T-helper 9 cell (primary cell): Measurements from ENCODE around the gene GREB1.
"Not testable (repeated sequence)": the region's sequence is repeated elsewhere in the genome, so short reads cannot be mapped to it uniquely, and the experiment has no call there.

ENCODE experiments used
- DNase-seq: peaks from one replicate; pipeline ENCODE4 v3.0.0-alpha.2; 2020

The GREB1 gene

GRCh38 chr2:11646530-11646929 is 112.7 kb downstream of the GREB1 start:
- no peak for DNase-seq

DNA sequence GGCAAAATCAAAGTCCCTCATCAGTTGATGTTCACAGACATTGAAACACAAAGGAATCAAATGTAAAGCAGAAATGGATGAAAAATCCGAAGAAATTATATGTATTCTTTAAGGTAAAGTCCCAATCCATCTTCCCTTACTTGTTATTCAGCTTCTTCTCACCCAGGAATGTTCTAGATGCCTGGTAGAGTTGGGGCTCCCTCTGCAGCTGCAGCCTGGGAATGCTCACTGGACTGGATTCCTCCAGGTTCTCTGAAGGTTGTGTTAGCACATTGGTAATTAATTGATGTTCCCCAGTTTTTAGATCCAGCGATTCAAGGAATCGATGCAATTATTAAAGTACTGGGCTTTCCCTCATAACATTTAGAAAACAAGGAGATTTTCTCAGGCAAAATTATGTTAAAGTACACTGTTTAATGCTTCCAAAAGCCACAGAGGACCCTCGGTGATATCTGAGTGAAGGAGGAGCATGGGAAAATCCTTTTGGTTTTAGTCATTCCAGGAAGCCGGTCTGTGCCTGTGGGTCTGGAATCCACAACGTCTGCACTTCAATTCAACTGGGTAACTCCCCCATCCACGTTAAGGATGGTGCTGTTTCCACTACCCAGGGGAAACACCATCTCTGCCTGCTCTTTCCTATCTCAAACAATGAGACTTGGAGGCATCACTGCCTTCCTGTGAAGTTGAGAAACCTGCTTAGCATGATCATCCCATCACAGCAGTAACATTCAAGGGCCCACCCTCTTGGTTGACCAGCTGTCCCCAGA is 114.2 kb downstream of the GREB1 start:
- DNase-seq: no peak

- DNase-seq: no peak
Measured at GRCh38 chr2:11649093-11649492, 115.2 kb downstream of the GREB1 start.

DNA sequence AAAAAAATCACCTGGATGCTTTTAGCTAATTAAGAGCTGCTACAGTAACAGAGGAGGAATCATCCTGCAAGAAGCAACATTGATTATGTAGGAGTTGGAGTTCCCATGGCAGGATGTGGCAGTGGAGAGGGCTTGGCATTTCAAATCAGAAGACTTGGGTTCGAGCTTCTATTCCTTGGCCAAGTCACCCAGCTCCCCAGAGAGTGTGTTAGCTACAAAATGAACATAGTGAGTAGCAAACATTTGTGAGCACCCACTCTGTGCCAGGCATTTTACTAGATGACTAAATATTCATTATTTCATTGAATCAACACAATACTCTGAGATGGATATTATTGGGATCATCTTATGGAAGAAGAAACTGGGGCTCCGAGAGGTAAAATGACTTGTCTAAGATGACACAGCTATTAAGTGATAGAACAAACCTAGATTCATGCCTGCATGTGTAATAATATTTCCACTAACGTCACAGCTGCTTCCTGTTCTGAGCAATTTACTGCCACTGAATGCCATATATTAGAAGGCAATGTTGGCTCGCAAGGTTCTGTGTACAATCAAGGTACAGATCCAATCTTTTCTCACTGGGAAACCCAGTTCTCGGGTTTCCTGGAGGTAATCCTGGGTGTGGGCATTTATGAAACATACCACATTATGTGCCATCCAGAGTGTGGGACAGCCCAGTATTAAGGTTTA is 118.2 kb downstream of the GREB1 start:
- DNase-seq: no peak

DNA sequence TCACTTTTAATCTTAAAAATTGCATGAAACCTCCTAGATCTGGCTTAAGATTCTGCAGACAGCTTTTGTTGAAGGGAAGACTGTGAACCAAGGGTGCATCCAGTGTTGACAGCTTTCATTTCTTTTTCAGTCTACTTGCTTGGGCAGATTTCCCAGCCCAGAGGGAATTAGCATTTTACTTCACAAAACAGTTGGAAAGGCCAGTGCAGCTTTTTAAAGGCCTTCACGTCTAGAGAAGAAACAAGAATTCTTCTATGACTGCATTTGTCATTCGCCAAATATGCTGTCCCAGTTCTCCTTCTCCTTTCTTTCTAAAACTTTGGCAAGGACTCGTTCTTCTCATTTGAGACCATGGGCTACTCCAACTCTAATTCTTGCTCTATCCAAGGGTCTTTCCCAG is 118.7 kb downstream of the GREB1 start:
- DNase-seq: no peak

DNA sequence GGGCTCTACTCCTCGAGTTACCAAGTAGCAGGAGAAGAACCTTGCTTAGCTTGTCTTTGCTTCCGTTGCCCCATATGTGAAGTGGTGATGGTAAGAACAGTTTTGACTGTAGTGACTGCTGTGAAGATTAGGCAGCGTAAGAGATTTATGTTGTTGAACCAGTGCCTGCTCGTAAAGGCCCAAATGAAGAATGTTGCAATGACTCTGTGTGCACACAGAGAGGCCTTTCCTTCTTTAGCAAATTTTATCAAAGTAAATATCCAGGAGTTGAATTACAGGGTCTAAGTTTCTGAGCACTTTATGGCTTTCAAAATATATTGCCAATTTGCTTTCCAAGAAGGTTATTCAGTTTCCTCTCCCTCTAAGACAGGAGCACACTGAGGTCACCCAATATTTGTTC is 121.7 kb downstream of the GREB1 start:
- DNase-seq: no peak

DNA sequence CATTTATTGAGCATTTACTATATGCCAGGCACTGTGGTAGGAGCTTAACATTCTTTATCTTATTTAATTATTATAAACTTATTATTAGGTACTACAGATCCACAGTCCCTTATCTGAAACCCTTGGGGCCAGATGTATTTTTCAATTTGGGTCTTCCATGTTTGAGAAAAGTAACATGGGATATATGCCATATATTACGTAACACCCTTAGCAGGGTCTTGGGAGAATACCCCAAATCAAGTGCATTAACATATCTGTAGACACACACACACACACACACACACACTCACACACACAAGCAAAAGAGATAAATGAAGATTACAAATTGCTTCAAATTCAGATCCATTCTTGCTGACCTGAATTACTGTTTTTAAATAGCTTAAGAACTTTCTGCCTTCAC is 122.4 kb downstream of the GREB1 start:
- no peak for DNase-seq

GRCh38 chr2:11656671-11657101 is 122.8 kb downstream of the GREB1 start:
- DNase-seq: no peak

DNA sequence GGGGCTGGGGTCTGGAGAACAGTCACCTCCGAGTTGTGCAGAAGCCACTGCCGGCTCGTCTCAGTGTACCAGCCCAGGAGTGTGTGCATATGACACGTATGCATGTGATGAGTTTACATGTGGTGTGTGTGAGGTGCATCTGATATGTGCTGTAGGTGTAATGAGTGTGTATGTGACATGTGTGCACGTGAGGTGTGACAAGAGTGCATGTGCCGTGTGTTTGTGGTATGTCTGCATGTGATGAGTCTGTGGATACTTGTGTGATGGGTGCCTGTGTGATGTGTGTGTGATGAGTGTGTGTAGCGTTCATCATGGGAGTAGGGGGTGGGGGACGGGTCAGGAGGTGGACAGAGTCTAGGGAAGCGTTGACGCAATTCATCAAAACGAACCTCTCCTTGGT is 123.3 kb downstream of the GREB1 start:
- DNase-seq: no peak

GRCh38 chr2:11657646-11658045 is 123.8 kb downstream of the GREB1 start:
- no peak for DNase-seq

DNA sequence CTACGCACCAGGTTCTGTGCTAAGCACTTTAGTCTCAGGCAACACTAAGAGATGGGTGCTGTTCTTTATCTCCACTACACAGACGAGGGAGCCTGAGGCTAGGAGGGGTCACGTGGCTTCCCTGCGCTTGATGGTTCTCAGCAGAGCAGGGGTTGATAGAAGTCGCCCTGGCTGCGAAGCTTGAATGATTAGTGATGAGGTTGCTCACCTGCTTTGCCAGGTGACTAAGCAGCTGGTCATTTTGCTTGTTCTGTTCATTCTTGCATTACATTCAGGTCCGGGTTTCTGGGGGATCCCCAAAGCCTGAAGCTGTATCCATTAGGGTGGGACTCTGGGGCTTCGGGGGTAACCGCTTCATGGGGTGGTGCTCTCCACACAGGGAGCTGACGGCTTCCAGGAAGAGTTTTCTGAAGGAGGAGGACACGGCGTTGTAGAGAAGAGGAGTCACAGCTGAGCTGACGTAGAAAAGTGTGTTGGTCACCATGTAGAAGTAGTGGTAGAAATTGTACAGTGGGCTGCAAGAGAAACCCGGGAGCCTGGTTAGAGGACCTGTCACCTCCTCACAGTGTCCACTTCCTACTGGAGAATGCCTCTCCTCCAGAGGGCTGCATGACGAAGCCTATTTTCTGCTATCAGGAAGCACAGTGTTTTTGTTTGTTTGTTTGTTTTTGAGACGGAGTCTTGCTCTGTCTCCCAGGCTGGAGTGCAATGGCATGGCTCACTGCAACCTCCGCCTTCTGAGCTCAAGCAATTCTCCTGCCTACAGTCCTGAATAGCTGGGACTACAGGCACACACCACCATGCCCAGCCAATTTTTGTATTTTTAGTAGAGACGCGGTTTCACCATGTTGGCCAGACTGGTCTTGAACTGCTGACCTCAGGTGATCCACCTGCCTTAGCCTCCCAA is 124.6 kb downstream of the GREB1 start:
- DNase-seq: no peak

DNA sequence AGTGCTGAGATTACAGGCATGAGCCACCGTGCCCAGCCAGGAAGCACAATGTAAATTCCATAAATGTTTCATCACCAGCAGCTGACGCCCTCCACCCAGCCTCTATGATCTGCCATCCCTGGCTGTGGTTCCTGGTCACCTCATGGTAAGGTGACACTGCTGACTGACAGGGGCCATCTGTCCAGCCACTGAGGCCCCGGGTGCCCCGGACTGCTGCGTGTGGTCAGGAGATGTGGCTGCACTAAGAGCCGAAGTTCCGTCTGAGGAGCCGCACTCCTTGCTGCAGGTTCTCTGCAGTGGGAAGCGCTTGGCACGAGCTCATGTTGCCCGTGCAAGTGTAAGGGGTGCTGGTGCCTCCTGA is 125.2 kb downstream of the GREB1 start:
- no peak for DNase-seq

- no peak for DNase-seq
Measured at GRCh38 chr2:11659851-11660250, 126.0 kb downstream of the GREB1 start.

- not testable (repeated sequence) for DNase-seq
Measured at GRCh38 chr2:11660396-11660795, 126.6 kb downstream of the GREB1 start.

DNA sequence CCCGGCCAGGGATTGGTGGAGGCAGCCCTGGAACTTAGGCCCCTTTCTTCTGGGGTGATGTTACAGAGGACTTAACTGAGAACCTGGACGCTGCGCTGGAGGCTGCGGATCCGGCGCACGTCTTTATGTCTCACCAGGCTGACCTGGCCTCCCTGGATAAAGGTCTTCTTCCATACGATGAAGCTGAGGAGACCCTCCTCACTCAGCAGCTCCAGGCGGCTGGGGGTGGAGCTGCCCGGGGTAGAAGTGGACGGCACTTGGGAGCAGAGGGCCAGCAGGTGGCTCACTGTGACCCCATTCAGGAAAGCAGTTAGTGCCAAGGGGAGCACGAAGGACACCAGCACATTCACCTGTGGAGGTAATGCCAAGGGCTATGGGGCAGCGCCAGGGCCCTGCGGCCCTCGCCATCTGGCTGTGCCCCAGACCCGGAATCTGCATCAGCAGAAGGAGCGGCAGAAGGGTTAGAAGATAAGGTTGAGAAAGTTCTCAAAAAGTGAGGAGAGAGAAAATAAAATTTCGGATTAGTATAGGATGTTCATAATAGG is 128.1 kb downstream of the GREB1 start:
- no peak for DNase-seq

- DNase-seq: no peak
Measured at GRCh38 chr2:11662882-11663281, 129.0 kb downstream of the GREB1 start.

DNA sequence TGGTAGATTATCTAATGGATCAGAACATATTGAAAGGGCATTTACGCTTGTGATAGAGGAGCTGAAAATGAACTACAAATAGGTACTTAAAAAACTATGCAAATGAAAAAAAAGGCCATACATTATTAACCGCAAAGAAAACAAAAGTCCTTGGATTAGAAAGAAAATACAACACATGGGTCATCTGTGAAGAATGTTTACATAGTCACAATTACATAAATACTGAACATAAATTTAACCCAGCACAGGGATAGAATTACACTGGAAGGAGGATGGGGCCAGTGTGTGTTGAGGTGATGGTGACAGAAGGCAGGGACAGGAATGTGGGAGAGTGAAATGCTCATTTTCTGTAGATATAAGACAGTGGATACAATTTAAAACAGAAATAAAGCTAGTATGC is 129.6 kb downstream of the GREB1 start:
- DNase-seq: no peak

GRCh38 chr2:11665028-11665427 is 131.2 kb downstream of the GREB1 start:
- DNase-seq: no peak

DNA sequence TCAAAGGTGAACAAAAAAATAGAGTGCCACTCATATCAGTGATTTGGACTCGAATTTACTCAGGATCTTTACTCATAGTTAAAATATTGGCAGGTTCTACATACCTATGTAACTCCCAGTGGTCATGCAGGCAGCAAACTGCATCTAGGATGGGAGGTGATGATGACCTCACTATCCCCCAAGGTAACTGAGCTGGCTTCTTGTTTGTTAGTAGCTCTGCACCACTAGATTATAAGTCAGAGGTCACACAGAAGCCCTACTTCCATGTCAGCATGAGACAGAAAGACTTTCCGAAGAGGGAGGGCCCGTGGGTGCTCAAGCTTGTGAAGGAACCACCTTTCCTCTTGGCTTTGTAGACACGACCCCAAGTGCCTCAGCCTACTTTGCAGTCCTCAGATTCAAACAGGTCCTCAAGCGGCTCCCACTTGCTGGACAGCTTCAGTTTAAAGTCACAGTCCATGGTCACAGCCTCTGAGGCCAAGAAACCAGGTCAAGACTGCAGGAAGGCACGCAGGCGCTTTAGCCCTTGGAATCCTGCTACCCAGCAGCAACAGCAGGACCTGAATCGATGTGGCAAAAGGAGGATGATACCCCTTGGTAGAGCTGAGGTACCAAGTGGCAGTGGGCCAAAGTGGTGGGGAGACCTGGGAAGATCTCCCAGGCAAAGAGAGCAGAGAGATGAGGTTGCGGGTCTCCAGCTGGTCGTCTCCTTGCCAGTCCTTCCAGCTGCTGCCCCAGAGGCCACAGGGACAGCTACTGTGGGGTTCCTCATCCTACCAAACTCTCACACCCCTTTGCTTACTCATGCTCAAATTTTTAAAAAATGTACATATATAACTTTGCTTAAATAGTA is 131.9 kb downstream of the GREB1 start:
- no peak for DNase-seq

DNA sequence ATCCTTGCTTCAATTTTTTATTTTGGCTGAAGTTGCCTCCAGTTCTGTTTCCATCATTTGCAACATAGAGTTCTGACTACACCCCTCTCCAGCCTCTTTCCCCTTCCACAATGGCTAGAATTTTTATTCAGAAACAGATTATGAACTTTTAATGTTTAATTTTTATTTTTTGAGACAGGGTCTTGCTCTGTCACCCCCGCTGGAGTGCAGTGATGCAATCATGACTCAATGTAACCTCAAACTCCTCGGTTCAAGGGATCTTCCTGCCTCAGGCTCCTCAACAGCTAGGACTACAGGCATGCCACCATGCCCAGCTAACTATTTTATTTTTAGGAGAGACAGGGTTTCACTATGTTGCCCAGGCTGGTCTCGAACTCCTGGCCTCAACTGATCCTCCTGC is 133.3 kb downstream of the GREB1 start:
- no peak for DNase-seq

DNA sequence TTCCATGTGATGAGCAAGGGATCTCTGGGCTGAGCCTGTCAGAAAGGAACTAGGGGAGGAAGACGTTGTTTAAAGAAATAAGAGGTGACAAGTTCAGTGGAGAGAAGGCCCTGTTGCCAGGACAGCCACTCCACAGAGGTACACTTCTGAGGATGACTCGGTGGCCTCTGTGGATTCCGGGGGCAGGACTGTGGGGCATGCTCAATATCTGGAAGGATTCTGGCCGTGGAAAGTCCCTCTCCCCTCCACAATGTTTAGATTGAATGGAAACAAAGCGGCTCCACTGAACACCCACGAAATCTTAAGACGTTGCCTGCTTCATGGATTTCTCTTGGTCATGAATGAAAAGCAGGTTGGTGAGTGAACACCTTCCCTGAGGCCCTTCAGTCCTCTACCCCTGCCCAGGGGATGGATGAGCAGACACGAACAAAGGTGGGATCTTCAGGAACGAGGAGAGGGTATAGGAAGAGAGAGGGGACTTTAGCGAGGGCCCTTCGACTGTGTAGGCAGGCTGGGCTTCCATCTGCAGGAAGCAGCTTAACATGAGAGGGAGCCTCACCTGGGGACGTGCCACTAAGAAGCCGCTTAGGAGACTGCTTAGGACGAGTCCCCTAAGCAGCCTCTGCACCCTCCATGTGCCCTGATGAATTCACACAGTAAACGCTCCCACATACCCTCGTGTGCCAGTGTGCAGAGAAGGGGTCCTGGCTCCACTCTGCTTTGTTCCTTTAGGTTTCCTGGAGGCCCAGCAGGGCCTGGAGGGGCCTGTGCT is 134.2 kb downstream of the GREB1 start:
- DNase-seq: no peak
